Suprapubic skin (tissue), 4 donors: Measurements from ENCODE around the gene UGT1A3.

Source experiments
- POLR2A ChIP-seq, 2 donors: fragments of 450-650 bp; IDR thresholded peaks; one replicate each; pipeline ENCODE4 v1.6.1; 2017; ENCODE audit warnings: antibody characterized with exemption in 2 of 2, mild to moderate bottlenecking in 2 of 2, moderate library complexity in 2 of 2
- POLR2AphosphoS5 ChIP-seq, 3 donors: sonication (generic); formaldehyde crosslinking; IDR thresholded peaks; one replicate each; pipeline ENCODE4 v1.6.1; 2017; ENCODE audit warnings: antibody characterized with exemption in 3 of 3
- TF ChIP-seq, protein P1 (sequence below), 2 donors: fragments of 200-600 bp in 1 of 2; fragments of 450-650 bp in 1 of 2; sonication (generic) in 1 of 2; IDR thresholded peaks; one replicate each; pipeline ENCODE4 v1.5.1; 2016 to 2019; ENCODE audit warnings: antibody characterized with exemption in 2 of 2, mild to moderate bottlenecking in 1 of 2, moderate library complexity in 1 of 2

DNA sequence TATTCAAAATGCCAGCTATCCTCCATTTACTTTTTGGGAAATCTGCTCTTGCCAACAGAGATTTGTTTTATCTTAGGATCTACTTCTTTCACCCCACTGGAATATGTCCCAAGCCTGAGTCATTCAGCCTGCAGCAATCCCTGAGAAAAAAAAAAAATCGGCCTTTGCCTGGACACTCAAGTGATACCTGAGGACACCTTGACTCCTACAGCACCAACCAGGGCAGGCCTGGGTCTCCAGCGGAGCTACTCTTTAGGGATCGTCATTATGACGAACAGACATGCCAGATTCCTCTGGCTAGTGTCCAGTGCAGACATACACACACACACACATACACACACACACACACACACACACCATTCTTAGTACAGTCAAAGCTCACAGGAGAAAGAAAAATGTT is 38.4 kb upstream of the UGT1A3 start:
- TF ChIP-seq POLR2A (IDR thresholded peaks at IDR 0.05) (no peak), POLR2AphosphoS5 (IDR thresholded peaks at IDR 0.05) (no peak)
- TF ChIP-seq, protein P1, sequence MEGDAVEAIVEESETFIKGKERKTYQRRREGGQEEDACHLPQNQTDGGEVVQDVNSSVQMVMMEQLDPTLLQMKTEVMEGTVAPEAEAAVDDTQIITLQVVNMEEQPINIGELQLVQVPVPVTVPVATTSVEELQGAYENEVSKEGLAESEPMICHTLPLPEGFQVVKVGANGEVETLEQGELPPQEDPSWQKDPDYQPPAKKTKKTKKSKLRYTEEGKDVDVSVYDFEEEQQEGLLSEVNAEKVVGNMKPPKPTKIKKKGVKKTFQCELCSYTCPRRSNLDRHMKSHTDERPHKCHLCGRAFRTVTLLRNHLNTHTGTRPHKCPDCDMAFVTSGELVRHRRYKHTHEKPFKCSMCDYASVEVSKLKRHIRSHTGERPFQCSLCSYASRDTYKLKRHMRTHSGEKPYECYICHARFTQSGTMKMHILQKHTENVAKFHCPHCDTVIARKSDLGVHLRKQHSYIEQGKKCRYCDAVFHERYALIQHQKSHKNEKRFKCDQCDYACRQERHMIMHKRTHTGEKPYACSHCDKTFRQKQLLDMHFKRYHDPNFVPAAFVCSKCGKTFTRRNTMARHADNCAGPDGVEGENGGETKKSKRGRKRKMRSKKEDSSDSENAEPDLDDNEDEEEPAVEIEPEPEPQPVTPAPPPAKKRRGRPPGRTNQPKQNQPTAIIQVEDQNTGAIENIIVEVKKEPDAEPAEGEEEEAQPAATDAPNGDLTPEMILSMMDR (IDR thresholded peaks at IDR 0.05) = no peak
